ENCODE results near the gene TENT4A. TPM values are rescaled to one million over a fixed set of nuclear protein-coding genes. Genes with fewer than 3 reads are reported as not detected.

The TENT4A gene
- total RNA-seq, 1 experiment from 2014 or later, result 32.3 TPM

GRCh38 chr5:6788439-6788838 is 75.2 kb downstream of the TENT4A start:
- Mint-ChIP-seq H3K27me3 (ENCODE audit: insufficient read depth, unreplicated experiment) (peaks cover 20% of the 10 kb centered on the region), H3K4me1 (ENCODE audit: low read depth, unreplicated experiment) (no peaks in the 10 kb centered on the region), H3K9me3 (ENCODE audit: unreplicated experiment) (no peaks in the 10 kb centered on the region), H3K4me3 (ENCODE audit: unreplicated experiment) (no peak overlapping the region), H3K27ac (ENCODE audit: unreplicated experiment) (no peak overlapping the region), H3K36me3 (ENCODE audit: insufficient read depth, unreplicated experiment) (no peaks in the 10 kb centered on the region)
- H3K4me1 ChIP-seq, result no peaks in the 10 kb centered on the region
- TF ChIP-seq, protein P1, sequence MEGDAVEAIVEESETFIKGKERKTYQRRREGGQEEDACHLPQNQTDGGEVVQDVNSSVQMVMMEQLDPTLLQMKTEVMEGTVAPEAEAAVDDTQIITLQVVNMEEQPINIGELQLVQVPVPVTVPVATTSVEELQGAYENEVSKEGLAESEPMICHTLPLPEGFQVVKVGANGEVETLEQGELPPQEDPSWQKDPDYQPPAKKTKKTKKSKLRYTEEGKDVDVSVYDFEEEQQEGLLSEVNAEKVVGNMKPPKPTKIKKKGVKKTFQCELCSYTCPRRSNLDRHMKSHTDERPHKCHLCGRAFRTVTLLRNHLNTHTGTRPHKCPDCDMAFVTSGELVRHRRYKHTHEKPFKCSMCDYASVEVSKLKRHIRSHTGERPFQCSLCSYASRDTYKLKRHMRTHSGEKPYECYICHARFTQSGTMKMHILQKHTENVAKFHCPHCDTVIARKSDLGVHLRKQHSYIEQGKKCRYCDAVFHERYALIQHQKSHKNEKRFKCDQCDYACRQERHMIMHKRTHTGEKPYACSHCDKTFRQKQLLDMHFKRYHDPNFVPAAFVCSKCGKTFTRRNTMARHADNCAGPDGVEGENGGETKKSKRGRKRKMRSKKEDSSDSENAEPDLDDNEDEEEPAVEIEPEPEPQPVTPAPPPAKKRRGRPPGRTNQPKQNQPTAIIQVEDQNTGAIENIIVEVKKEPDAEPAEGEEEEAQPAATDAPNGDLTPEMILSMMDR (IDR thresholded peaks at IDR 0.05; ENCODE audit: insufficient read depth in 1 of 2, low read depth in 1 of 2, low read length in 1 of 2, severe bottlenecking in 1 of 2, unreplicated experiment in 1 of 2), result no peak
- H3K4me3 ChIP-seq (ENCODE audit: low read depth, low read length), result no peak overlapping the region
- no peaks in the 10 kb centered on the region for H3K27me3 ChIP-seq (replicated peaks; ENCODE audit: control insufficient read depth, insufficient read depth, low read length)
- ChIA-PET POLR2A (no interaction called here), CTCF (no interaction called here)
- intact Hi-C loops (cut with micrococcal nuclease; ENCODE audit: unreplicated experiment), result no loop called here
- DNase-seq, result no peak
- H3K9me3 ChIP-seq, result no peaks in the 10 kb centered on the region
- H3K36me3 ChIP-seq (ENCODE audit: control insufficient read depth, insufficient read depth, low read length), result no peaks in the 10 kb centered on the region
- BruUV-seq (replicated peaks), result no TSS peak

DNA sequence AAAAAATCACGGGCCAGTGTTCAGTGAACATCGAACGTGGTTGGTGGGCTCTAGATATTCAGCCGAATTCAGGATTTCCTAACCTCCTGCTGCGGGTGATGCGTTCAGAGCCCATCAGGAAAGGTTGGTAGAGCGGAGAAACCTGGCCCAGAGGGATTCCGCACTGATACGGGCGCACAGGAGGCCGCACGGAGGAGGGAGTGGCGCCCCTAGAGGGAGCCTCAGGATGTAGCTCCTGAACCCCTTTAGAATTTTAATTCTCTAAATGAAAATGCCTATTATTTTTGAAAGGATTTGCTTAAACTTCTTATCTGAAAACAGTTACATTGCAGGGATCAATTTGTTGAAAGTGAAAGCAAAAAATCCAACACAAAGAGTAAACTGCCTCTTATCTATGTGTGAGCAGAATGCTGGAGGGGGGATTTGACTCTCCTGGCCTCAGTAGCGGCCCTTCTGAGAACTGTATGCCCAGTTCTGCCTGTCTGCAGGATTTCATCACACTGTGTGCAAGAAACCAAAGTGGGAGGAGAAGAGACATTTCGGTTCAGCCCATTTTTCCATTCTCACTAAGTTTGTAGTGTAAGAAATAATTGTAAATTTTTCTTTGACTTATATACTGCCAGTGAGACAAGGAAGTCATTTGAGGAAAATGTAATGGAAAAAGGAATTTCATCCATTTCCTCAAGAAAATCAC is 75.9 kb downstream of the TENT4A start:
- POLR2A ChIA-PET, result no interaction called here
- no peak overlapping the region for H3K27ac Mint-ChIP-seq (ENCODE audit: unreplicated experiment)
- intact Hi-C loops (cut with micrococcal nuclease; ENCODE audit: unreplicated experiment), result no loop called here
- H3K9me3 Mint-ChIP-seq (ENCODE audit: unreplicated experiment), result no peaks in the 10 kb centered on the region
- Histone ChIP-seq H3K27me3 (replicated peaks; ENCODE audit: control insufficient read depth, insufficient read depth, low read length) (no peaks in the 10 kb centered on the region), H3K4me1 (no peaks in the 10 kb centered on the region), H3K9me3 (no peaks in the 10 kb centered on the region), H3K4me3 (ENCODE audit: low read depth, low read length) (no peak overlapping the region), H3K36me3 (ENCODE audit: control insufficient read depth, insufficient read depth, low read length) (no peaks in the 10 kb centered on the region)
- TF ChIP-seq, protein P1 (IDR thresholded peaks at IDR 0.05; ENCODE audit: insufficient read depth in 1 of 2, low read depth in 1 of 2, low read length in 1 of 2, severe bottlenecking in 1 of 2, unreplicated experiment in 1 of 2), result no peak
- H3K36me3 Mint-ChIP-seq (ENCODE audit: insufficient read depth, unreplicated experiment), result no peaks in the 10 kb centered on the region
- no peak for DNase-seq
- H3K4me3 Mint-ChIP-seq (ENCODE audit: unreplicated experiment), result no peak overlapping the region
- BruUV-seq (replicated peaks), result no TSS peak
- peaks cover 21% of the 10 kb centered on the region for H3K27me3 Mint-ChIP-seq (ENCODE audit: insufficient read depth, unreplicated experiment)
- CTCF ChIA-PET, result no interaction called here
- H3K4me1 Mint-ChIP-seq (ENCODE audit: low read depth, unreplicated experiment), result no peaks in the 10 kb centered on the region

DNA sequence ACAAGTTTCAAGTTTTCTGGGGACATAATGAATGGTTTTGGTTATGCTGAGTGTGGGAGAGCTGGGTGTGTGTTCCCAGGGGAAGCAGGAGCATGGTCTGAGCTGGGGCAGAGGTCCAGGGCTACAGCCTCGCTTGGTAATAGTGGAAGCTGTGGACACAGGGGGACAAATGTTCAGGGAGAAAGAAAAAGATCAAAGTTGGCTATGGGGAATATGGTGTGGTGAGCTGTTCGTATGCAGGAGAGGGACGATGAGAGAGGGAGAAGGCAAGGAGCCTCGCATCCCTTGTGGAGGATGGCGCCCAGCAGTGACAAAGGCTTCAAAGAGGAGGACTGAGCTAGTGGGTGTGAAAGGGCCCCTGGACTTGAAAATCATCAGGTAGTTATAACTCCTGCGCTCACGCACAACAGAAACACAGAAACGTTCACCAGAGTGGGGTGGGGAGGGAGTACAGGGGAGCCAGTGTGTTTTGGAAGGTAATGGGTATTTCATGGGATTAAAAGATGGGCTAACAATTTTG is 77.2 kb downstream of the TENT4A start:
- H3K27me3 Mint-ChIP-seq (ENCODE audit: insufficient read depth, unreplicated experiment), result peaks cover 21% of the 10 kb centered on the region
- H3K27me3 ChIP-seq (replicated peaks; ENCODE audit: control insufficient read depth, insufficient read depth, low read length), result no peaks in the 10 kb centered on the region
- H3K4me3 ChIP-seq (ENCODE audit: low read depth, low read length), result no peak overlapping the region
- ChIA-PET POLR2A (no interaction called here), CTCF (no interaction called here)
- H3K4me3 Mint-ChIP-seq (ENCODE audit: unreplicated experiment), result no peak overlapping the region
- no peaks in the 10 kb centered on the region for H3K4me1 ChIP-seq
- no peaks in the 10 kb centered on the region for H3K4me1 Mint-ChIP-seq (ENCODE audit: low read depth, unreplicated experiment)
- no peaks in the 10 kb centered on the region for H3K36me3 ChIP-seq (ENCODE audit: control insufficient read depth, insufficient read depth, low read length)
- BruUV-seq (replicated peaks), result no TSS peak
- TF ChIP-seq, protein P1 (IDR thresholded peaks at IDR 0.05; ENCODE audit: insufficient read depth in 1 of 2, low read depth in 1 of 2, low read length in 1 of 2, severe bottlenecking in 1 of 2, unreplicated experiment in 1 of 2), result no peak
- no peaks in the 10 kb centered on the region for H3K9me3 Mint-ChIP-seq (ENCODE audit: unreplicated experiment)
- DNase-seq, result no peak
- no peak overlapping the region for H3K27ac Mint-ChIP-seq (ENCODE audit: unreplicated experiment)
- intact Hi-C loops (cut with micrococcal nuclease; ENCODE audit: unreplicated experiment), result no loop called here
- H3K9me3 ChIP-seq, result no peaks in the 10 kb centered on the region
- H3K36me3 Mint-ChIP-seq (ENCODE audit: insufficient read depth, unreplicated experiment), result no peaks in the 10 kb centered on the region

All from Caco-2 (cell line).